GM18909 (cell line): ENCODE data around the gene PGAM5.
"Not testable (repeated sequence)": the region's sequence is repeated elsewhere in the genome, so short reads cannot be mapped to it uniquely, and the experiment has no call there.

ENCODE experiments used
- ATAC-seq: cut with Tn5 transposase; IDR thresholded peaks from one replicate; pipeline ENCODE4 v1.9.1; 2021; ENCODE audit warnings: mild to moderate bottlenecking; ENCODE audit not compliant: unreplicated experiment, poor library complexity

The PGAM5 gene

GRCh38 chr12:132741620-132742019 is 31.0 kb downstream of the PGAM5 start:
- ATAC-seq: no peak

GRCh38 chr12:132743831-132744230 is 33.2 kb downstream of the PGAM5 start:
- no peak for ATAC-seq

- ATAC-seq: no peak
Measured at GRCh38 chr12:132746613-132747012, 36.0 kb downstream of the PGAM5 start.

DNA sequence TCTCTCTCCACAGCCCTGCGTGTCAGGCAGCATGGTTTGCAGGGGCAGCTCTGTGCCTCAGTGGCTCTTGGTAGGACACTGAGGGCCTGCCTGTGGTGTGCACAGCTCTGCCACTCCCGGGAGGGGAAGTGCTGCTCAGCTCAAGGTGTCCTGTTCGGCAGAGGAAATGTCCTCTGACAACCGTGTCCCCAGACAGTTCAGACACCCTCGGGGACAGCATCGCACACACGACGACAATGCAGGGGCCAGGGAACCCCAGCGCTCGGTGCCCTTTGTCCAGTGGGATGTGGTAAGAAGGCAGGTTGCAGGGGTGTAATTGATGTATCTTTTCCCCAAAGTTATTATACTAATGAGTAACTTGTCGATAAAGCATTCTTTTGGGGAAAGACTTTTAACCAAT is 36.8 kb downstream of the PGAM5 start:
- no peak for ATAC-seq

GRCh38 chr12:132747896-132748295 is 37.3 kb downstream of the PGAM5 start:
- ATAC-seq: no peak

GRCh38 chr12:132748319-132748718 is 37.7 kb downstream of the PGAM5 start:
- ATAC-seq: no peak

- not testable (repeated sequence) for ATAC-seq
Measured at GRCh38 chr12:132753670-132754069, 43.0 kb downstream of the PGAM5 start.

GRCh38 chr12:132754160-132754932 is 43.7 kb downstream of the PGAM5 start:
- ATAC-seq: no peak

DNA sequence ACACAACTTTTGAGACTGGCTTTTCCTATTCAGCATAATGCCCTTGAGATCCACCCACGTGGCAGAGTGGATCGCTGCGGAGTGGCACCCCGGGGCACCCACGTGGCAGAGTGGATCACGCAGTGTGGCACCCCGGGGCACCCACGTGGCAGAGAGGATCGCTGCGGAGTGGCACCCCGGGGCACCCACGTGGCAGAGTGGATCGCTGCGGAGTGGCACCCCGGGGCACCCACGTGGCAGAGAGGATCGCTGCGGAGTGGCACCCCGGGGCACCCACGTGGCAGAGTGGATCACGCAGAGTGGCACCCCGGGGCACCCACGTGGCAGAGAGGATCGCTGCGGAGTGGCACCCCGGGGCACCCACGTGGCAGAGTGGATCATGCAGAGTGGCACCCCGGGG is 48.2 kb downstream of the PGAM5 start:
- ATAC-seq: not testable (repeated sequence)

DNA sequence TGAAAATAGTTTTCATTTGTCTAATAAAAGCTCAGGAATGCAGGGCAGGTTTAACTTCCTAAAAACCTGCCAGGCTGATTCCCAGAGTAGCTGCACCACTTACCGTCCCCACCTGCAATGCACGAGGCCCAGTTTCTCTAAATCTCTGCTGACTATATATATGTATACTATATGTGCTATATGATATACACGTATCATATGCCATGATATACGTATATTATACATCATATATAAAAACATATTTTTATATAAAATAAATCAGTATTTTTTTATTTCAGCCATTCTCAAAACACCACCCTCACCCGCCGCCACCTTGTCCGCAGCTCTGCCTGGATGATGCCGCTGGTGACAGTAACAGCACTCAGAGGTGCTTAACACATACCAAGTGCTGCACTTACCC is 48.7 kb downstream of the PGAM5 start:
- ATAC-seq: no peak

GRCh38 chr12:132761032-132761920 is 50.6 kb downstream of the PGAM5 start, which contains the start of gene ANKLE2:
Gene ANKLE2, minus strand, starts transcription at chr12:132761832. Its CDS starts 34 bp downstream, at chr12:132761798.
- ATAC-seq: peak; percentile 39

GRCh38 chr12:132761921-132762583 is 51.4 kb downstream of the PGAM5 start:
- ATAC-seq: peak; percentile 75

- no peak for ATAC-seq
Measured at GRCh38 chr12:132764231-132764630, 53.6 kb downstream of the PGAM5 start.

- no peak for ATAC-seq
Measured at GRCh38 chr12:132765361-132765760, 54.7 kb downstream of the PGAM5 start.

DNA sequence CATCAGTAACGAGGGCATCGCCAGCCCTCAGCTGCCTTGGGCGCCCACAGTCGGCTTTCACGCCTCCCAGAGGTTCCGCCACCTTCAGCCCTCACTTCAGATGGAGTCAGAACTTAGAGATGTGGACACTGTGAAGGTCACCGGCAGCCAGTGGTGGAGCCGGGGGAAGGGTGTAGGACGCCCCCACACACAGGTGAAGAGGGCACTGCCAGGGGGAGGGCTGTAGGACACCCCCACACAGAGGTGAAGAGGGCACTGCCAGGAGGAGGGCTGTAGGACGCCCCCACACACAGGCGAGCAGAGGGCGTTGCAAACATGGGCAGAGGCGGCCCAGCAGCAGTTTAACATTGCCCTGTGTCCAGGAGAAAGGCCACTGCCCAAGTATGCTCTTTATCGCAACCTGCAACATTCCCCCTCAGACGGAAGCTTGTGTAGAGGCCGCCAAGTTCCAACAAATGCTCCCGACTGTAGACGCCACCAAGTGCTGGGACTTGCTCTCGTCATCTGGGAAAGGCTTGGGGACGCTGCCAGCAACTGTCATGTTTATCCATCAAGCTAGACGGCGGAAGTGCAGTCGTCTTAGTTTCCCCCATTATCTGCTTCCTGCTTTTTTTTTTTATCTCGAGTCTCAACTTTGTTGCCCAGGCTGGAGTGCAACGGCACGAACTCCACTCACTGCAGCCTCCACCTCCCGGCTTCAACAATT is 55.9 kb downstream of the PGAM5 start:
- no peak for ATAC-seq

GRCh38 chr12:132771126-132771838 is 60.6 kb downstream of the PGAM5 start:
- ATAC-seq: no peak
